GM21447 (cell line): Measurements from ENCODE around the gene NAP1L3.
A peak's percentile ranks its signal among the peaks of the same experiment; 100 is the strongest.

Source experiments
- ATAC-seq: cut with Tn5 transposase; IDR thresholded peaks from one replicate; pipeline ENCODE4 v1.9.1; 2021; ENCODE audit not compliant: unreplicated experiment

The NAP1L3 gene, protein sequence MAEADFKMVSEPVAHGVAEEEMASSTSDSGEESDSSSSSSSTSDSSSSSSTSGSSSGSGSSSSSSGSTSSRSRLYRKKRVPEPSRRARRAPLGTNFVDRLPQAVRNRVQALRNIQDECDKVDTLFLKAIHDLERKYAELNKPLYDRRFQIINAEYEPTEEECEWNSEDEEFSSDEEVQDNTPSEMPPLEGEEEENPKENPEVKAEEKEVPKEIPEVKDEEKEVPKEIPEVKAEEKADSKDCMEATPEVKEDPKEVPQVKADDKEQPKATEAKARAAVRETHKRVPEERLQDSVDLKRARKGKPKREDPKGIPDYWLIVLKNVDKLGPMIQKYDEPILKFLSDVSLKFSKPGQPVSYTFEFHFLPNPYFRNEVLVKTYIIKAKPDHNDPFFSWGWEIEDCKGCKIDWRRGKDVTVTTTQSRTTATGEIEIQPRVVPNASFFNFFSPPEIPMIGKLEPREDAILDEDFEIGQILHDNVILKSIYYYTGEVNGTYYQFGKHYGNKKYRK

GRCh38 chrX:93673056-93673868 is at the start of gene NAP1L3:
NAP1L3 (minus strand) TSS chrX:93673578; CDS start chrX:93673304, 274 bp downstream.
- peak; percentile 61 for ATAC-seq

DNA sequence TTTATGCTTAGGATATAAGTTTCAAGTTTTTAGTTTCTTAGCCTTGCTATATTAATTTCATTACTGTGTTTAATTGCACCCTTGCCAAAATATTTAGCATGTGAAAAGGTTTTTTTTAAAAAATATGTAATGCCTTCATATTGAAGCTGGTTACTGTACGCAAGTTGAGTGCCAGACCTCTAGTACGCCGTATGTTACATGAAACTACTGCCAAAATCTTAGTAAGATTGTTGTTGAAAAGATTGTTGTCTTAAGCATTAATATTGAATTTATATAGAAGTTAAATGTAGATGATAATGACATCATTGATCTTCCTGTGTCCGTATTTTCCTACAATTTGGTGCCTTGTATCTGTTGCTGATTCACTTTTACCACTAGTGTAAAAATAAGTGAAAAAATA is 37.7 kb upstream of the NAP1L3 start:
- ATAC-seq, result no peak

GRCh38 chrX:93703701-93704100 is 30.3 kb upstream of the NAP1L3 start:
- ATAC-seq, result no peak

DNA sequence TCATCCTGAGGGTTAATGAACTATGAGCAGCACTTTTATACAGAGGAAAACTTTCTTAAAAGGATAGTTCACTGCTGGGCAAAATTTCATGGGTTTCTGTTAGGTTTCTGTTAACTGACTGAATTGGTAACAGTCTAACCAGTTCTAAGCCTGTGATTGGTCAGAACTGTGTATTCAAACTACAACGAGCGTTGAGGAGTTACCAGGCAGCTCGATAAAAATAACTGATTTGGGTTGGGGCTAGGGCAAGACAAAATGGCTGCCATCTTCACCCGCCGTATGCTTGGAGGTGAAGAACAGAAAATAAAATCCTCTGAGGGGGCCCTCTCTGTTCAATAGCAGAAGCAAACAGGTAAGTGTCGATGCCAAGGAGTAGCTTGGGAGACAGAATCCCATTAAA is 22.6 kb upstream of the NAP1L3 start:
- ATAC-seq, result no peak

GRCh38 chrX:93673869-93674271 is 492 bp upstream of the NAP1L3 start, which contains the start of gene FAM133A:
FAM133A (plus strand) TSS chrX:93674206; CDS start chrX:93709420, 35,214 bp downstream.
- ATAC-seq, result no peak

DNA sequence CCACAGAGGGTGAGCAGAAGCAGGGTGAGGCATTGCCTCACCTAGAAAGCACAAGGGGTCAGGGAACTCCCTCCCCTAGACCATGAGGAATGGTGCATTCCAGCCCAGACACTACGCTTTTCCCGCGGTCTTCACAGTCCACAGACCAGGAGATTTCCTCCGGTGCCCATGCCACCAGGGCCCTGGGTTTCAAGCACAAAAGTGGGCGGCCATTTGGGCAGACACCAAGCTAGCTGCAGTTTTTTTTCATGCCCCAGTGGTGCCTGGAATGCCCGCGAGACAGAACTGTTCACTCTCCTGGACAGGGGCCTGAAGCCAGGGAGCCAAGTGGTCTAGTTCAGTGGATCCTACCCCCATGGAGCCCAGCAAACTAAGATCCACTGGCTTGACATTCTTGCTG is 12.8 kb downstream of the NAP1L3 start:
- no peak for ATAC-seq

DNA sequence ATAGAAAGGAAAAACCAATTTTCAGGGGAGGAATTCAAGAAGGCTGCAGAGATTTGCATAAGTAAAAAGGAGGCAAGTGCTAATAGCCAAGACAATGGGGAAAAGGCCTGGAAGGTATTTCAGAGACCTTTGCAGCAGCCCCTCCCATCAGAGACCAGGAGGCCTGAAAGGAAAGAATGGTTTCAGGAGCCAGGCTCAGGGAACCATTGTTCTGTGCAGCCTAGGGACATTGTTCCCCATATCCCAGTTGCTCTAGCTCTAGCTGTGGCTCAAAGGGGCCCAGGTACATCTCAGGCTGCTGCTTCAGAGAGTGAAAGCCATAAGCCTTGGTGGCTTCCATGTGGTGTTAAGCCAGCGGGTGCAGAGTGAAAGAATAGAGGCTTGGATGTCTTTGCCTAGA is 24.0 kb downstream of the NAP1L3 start:
- ATAC-seq, result no peak

DNA sequence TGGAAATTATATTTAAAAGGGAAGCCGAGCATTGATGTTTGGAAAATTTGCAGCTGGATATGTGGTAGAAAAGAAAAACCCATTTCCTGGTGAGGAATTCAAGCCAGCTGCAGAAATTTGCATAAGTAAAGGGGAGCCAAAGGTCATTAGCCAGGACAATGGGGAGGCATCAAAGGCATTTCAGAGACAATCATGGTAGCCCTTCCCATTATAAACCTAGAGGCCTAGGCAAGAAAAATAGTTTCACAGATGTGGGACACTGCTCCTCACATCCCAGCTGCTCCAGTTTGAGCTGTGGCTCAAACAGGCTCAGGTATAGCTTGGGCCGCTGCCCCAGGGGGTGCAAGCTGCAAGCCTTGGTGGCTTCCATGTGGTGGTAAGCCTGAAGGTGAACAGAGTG is 35.8 kb downstream of the NAP1L3 start:
- ATAC-seq, result no peak
